Spinal cord (tissue), 4 donors: ENCODE measurements around the gene IRGC. TPM values are rescaled to one million over a fixed set of nuclear protein-coding genes. Genes with fewer than 3 reads are reported as not detected.

Experiments used
- polyA plus RNA-seq, 2 donors: library from polyadenylated mRNA; unstranded; fragments of 120-200 nt; gene quantifications; one replicate each; pipeline ENCODE4 v1.2.1, GENCODE V29; 2013; ENCODE audit not compliant: insufficient read length in 2 of 2
- total RNA-seq, 2 donors: library from RNA; depleted of rRNA in 1 of 2; stranded (reverse); fragments of 120-200 nt in 1 of 2; fragments of >200 nt in 1 of 2; gene quantifications; one replicate each; pipeline versions ENCODE4 v1.2.3 to v1.2.4, GENCODE V29; 2013 to 2014

IRGC gene
- total and polyA plus RNA-seq, 4 donors = not detected

Other genes with a start within 250 kb of the IRGC start
- gene PHLDB3, start 211.3 kb upstream of the IRGC start, total RNA-seq = 10 to 100 TPM in 1 of 2 donors, 1 to 10 TPM in 1; 6.0 to 13.1 TPM
- 10 to 100 TPM in 1 of 2 donors, 1 to 10 TPM in 1; 8.6 to 12.1 TPM for gene PHLDB3, start 211.3 kb upstream of the IRGC start, polyA plus RNA-seq
- gene ETHE1, start 188.9 kb upstream of the IRGC start, total RNA-seq = 10 to 100 TPM; 22.5 to 30.4 TPM
- gene ETHE1, start 188.9 kb upstream of the IRGC start, polyA plus RNA-seq = 10 to 100 TPM; 22.2 to 27.2 TPM
- under 1 TPM; 0.40 to 0.94 TPM for gene ZNF575, start 182.9 kb upstream of the IRGC start, total RNA-seq
- 10 to 100 TPM in 1 of 2 donors, 1 to 10 TPM in 1; 6.4 to 11.2 TPM for gene ZNF575, start 182.9 kb upstream of the IRGC start, polyA plus RNA-seq
- gene XRCC1, start 140.5 kb upstream of the IRGC start, total RNA-seq = 10 to 100 TPM; 10.4 to 44.5 TPM
- 10 to 100 TPM; 49.4 to 53.2 TPM for gene XRCC1, start 140.5 kb upstream of the IRGC start, polyA plus RNA-seq
- gene PINLYP, start 140.3 kb upstream of the IRGC start, total RNA-seq = 10 to 100 TPM in 1 of 2 donors, 1 to 10 TPM in 1; 3.4 to 13.7 TPM
- 10 to 100 TPM; 12.9 to 21.6 TPM for gene PINLYP, start 140.3 kb upstream of the IRGC start, polyA plus RNA-seq
- 10 to 100 TPM; 25.2 to 60.9 TPM for gene IRGQ, start 119.9 kb upstream of the IRGC start, total RNA-seq
- gene IRGQ, start 119.9 kb upstream of the IRGC start, polyA plus RNA-seq = 10 to 100 TPM; 40.9 to 50.9 TPM
- 10 to 100 TPM in 1 of 2 donors, 1 to 10 TPM in 1; 8.0 to 12.1 TPM for gene ZNF576, start 119.5 kb upstream of the IRGC start, total RNA-seq
- 10 to 100 TPM; 18.4 to 18.8 TPM for gene ZNF576, start 119.5 kb upstream of the IRGC start, polyA plus RNA-seq
- under 1 TPM; 0.10 to 0.22 TPM for gene SRRM5, start 104.0 kb upstream of the IRGC start, total RNA-seq
- 1 to 10 TPM; 1.2 to 2.5 TPM for gene SRRM5, start 104.0 kb upstream of the IRGC start, polyA plus RNA-seq
- 100 to 1,000 TPM in 1 of 2 donors, 10 to 100 TPM in 1; 66.1 to 123 TPM for gene ZNF428, start 96.4 kb upstream of the IRGC start, total RNA-seq
- 100 to 1,000 TPM; 290 to 305 TPM for gene ZNF428, start 96.4 kb upstream of the IRGC start, polyA plus RNA-seq
- gene CADM4, start 76.2 kb upstream of the IRGC start, total RNA-seq = 10 to 100 TPM; 92.3 to 99.3 TPM
- 100 to 1,000 TPM; 313 to 325 TPM for gene CADM4, start 76.2 kb upstream of the IRGC start, polyA plus RNA-seq
- gene PLAUR, start 45.9 kb upstream of the IRGC start, total RNA-seq = 1 to 10 TPM; 6.9 to 9.0 TPM
- 1 to 10 TPM; 5.7 to 7.4 TPM for gene PLAUR, start 45.9 kb upstream of the IRGC start, polyA plus RNA-seq
- 10 to 100 TPM in 1 of 2 donors, 1 to 10 TPM in 1; 9.2 to 36.6 TPM for gene SMG9, start 38.9 kb downstream of the IRGC start, total RNA-seq
- 100 to 1,000 TPM in 1 of 2 donors, 10 to 100 TPM in 1; 76.5 to 110 TPM for gene SMG9, start 38.9 kb downstream of the IRGC start, polyA plus RNA-seq
- gene KCNN4, start 64.9 kb downstream of the IRGC start, total RNA-seq = 1 to 10 TPM in 1 of 2 donors, under 1 TPM in 1; 0.83 to 1.1 TPM
- under 1 TPM; 0.62 to 0.79 TPM for gene KCNN4, start 64.9 kb downstream of the IRGC start, polyA plus RNA-seq
- gene LYPD5, start 86.4 kb downstream of the IRGC start, total RNA-seq = 1 to 10 TPM; 2.3 to 7.1 TPM
- gene LYPD5, start 86.4 kb downstream of the IRGC start, polyA plus RNA-seq = 1 to 10 TPM; 7.3 to 8.5 TPM
- gene ZNF283, start 111.2 kb downstream of the IRGC start, total RNA-seq = 10 to 100 TPM; 22.0 to 37.7 TPM
- gene ZNF283, start 111.2 kb downstream of the IRGC start, polyA plus RNA-seq = 10 to 100 TPM; 11.8 to 12.2 TPM
- 10 to 100 TPM in 1 of 2 donors, 1 to 10 TPM in 1; 8.5 to 11.6 TPM for gene ZNF404, start 167.9 kb downstream of the IRGC start, total RNA-seq
- 10 to 100 TPM; 16.1 to 19.3 TPM for gene ZNF404, start 167.9 kb downstream of the IRGC start, polyA plus RNA-seq
- gene ZNF45, start 219.2 kb downstream of the IRGC start, total RNA-seq = 10 to 100 TPM; 20.6 to 31.6 TPM
- gene ZNF45, start 219.2 kb downstream of the IRGC start, polyA plus RNA-seq = 10 to 100 TPM; 18.1 to 22.1 TPM
- 10 to 100 TPM; 18.2 to 18.3 TPM for gene ZNF221, start 235.2 kb downstream of the IRGC start, total RNA-seq
- gene ZNF221, start 235.2 kb downstream of the IRGC start, polyA plus RNA-seq = 1 to 10 TPM; 6.2 to 8.4 TPM